Fibroblast of the aortic adventitia (primary cell): ENCODE results near the gene CDK5RAP1. TPM values are rescaled to one million over a fixed set of nuclear protein-coding genes. Genes with fewer than 3 reads are reported as not detected.

ENCODE experiments used
- DNase-seq: peaks from one replicate; pipeline ENCODE4 v3.0.0-alpha.2; 2010; ENCODE audit warnings: low read depth
- H3K4me3 ChIP-seq: 2 replicates; pipeline ENCODE4 v1.5.1; 2011; ENCODE audit warnings: low read depth, mild to moderate bottlenecking, control low read depth, low read length, moderate library complexity
- total RNA-seq: library from RNA; depleted of rRNA; stranded (reverse); fragments of >200 nt; gene quantifications from 2 replicates; pipeline ENCODE4 v1.2.3, GENCODE V29; 2012; ENCODE audit warnings: low replicate concordance
- TF ChIP-seq, protein P1 (sequence below): IDR thresholded peaks from 2 replicates; pipeline ENCODE4 v1.5.1; 2011; ENCODE audit warnings: mild to moderate bottlenecking, low read length, control low read depth, inconsistent platforms; ENCODE audit not compliant: insufficient read depth

CDK5RAP1 gene
- total RNA-seq, 1 donor, result 14.8 TPM

DNA sequence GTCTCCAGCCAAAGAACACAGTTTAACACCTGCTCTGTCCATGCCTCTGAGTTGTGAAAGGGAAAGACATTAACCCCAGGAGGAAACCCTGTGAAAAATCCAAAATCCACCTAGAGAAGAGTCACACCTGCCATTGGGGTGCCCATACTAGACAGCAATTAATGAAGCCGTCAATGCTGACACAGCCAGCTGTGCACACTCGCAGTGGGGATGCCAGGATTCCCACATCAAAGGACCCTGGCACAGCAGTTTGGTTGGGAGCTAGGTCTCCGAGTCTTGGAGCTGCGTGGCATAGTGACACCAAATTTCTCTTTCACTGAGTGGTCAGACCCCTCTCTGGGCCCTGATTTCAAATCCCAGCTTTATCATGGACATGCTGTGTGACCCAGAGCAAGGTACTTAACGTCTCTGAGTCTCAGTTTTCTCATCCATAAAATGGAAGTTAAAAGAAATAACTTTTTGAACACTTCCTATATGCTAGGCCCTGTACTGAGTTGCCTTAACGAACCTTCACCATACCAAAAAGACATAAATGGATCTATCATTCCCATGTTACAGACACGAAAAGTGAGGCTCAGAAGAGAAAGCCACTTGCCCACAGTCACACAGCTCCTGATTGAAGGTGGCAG lies 87.5 kb downstream of the CDK5RAP1 start:
- DNase-seq, result no peak
- TF ChIP-seq, protein P1, sequence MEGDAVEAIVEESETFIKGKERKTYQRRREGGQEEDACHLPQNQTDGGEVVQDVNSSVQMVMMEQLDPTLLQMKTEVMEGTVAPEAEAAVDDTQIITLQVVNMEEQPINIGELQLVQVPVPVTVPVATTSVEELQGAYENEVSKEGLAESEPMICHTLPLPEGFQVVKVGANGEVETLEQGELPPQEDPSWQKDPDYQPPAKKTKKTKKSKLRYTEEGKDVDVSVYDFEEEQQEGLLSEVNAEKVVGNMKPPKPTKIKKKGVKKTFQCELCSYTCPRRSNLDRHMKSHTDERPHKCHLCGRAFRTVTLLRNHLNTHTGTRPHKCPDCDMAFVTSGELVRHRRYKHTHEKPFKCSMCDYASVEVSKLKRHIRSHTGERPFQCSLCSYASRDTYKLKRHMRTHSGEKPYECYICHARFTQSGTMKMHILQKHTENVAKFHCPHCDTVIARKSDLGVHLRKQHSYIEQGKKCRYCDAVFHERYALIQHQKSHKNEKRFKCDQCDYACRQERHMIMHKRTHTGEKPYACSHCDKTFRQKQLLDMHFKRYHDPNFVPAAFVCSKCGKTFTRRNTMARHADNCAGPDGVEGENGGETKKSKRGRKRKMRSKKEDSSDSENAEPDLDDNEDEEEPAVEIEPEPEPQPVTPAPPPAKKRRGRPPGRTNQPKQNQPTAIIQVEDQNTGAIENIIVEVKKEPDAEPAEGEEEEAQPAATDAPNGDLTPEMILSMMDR, result no peak
- H3K4me3 ChIP-seq, result no peak overlapping the region

DNA sequence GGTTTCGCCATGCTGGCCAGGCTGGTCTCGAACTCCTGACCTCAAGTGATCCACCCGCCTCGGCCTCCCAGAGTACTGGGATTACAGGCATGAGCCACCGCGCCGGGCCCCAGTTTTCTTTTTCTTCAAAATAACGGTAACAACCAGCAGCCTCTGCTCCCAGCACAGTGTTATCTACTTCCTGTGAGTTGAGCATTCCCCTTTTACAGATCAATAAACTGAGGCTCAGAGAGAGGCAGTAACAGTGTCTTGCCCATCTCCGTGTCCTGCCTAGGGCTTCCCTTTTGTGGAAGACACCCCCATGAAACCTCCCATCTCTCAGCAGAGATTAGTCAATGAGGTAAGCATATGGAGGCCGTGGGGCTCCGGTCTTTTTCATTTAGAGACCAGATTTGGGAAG lies 88.7 kb downstream of the CDK5RAP1 start:
- TF ChIP-seq, protein P1, result no peak
- no peak for DNase-seq
- H3K4me3 ChIP-seq, result no peak overlapping the region

DNA sequence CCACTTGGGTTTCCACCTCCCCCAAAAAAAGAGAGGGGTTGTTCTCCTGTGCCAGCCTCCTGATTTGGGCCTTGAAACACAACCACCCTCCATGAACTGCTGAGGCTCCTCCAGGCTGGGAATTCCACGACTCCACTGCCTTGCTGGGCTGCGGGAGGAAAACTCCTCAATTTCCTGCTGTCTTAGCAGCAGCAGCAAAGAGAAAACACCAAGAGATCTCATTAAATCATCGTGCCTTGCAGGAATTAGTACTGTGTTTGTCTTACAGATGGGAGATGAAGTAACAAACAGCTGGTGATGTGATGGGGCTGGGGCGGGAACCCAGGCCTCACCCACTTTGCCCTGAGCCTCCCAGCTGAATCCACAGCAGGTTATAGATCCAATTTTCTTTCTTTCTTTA lies 89.3 kb downstream of the CDK5RAP1 start:
- TF ChIP-seq, protein P1, result no peak
- no peak overlapping the region for H3K4me3 ChIP-seq
- no peak for DNase-seq

DNA sequence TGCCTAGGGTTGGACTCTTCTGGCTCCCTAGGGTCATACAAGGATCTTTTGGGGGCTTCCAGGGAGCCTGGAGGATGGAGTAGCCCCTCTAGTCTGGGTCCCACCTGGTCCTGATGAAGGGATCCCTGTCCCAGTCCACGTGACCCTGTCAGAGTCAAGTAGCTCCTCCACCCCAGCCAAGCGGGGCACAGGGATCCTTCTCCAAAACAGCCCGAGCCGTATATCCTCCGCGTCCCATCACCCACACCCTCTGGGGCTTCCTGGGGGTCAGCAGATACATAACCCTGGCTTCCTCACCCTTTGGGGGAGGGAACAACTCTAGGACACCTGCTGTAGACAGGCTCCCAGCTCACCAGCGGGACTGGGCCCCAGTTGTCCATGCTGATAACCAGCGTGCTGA lies 90.3 kb downstream of the CDK5RAP1 start:
- H3K4me3 ChIP-seq, result no peak overlapping the region
- DNase-seq, result no peak
- TF ChIP-seq, protein P1, result no peak

DNA sequence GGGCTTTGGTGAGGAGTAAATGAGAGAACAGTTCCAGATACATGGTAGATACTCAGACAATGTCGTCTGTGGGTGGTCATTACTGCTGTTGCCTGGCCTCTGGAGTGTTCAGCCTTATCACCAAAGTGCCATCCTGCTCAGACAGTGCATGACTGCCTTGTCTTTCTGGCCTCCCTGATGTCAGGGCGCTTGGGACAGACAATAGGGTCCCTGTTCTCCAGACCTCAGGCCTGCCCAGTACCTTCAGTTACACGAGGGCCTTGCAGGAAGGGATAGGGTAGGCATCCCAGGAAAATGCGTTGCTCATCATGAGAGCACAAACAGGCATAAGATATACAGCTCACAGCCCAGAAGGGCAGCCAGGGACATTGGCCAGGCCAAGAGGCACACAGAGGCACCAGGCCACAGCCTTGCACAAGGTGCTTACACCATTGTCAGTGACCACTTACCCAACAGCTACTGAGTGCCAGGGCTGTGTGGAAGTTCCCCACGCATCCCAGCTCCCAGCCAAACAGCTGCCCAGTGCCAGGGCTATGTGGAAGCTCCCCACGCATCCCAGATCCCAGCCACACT lies 90.9 kb downstream of the CDK5RAP1 start:
- H3K4me3 ChIP-seq, result no peak overlapping the region
- TF ChIP-seq, protein P1, result no peak
- DNase-seq, result no peak

DNA sequence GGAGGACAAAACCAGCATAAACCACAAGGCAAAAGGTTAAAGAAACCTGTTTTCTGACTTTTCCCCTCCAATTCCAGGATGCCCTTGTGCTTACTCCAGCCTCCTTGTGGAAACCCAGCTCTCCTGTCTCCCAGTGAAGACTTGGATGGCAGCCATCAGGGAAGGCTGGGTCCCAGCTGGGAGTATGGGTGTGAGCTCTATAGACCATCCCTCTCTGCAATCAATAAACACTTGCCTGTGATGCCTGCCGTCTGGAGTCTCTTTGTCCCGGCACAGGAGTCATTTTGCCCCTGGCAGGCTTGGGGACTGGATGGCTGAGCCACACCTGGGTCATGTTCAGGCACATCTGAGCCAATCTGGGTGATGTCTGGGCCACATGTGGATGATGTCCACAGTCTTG lies 91.7 kb downstream of the CDK5RAP1 start:
- DNase-seq, result no peak
- TF ChIP-seq, protein P1, result no peak
- no peak overlapping the region for H3K4me3 ChIP-seq

Other genes with a start within 250 kb of the CDK5RAP1 start
- not detected in 2 replicates for gene BPIFA2, start 233.4 kb downstream of the CDK5RAP1 start, total RNA-seq
- not detected in 2 replicates for gene BPIFA3, start 184.2 kb downstream of the CDK5RAP1 start, total RNA-seq
- gene BPIFA1, start 165.5 kb downstream of the CDK5RAP1 start, total RNA-seq, result not detected in 2 replicates
- gene BPIFB1, start 118.3 kb downstream of the CDK5RAP1 start, total RNA-seq, result not detected in 2 replicates
- 25.7 and 28.6 TPM in 2 replicates for gene SNTA1, start 42.2 kb upstream of the CDK5RAP1 start, total RNA-seq
- gene CBFA2T2, start 88.6 kb upstream of the CDK5RAP1 start, total RNA-seq, result 7.6 and 11.7 TPM in 2 replicates